ENCODE measurements around the gene GLRX5. TPM values are rescaled to one million over a fixed set of nuclear protein-coding genes. Genes with fewer than 3 reads are reported as not detected.

GLRX5 gene
- polyA plus RNA-seq, 1 donor = 77.7 TPM

DNA sequence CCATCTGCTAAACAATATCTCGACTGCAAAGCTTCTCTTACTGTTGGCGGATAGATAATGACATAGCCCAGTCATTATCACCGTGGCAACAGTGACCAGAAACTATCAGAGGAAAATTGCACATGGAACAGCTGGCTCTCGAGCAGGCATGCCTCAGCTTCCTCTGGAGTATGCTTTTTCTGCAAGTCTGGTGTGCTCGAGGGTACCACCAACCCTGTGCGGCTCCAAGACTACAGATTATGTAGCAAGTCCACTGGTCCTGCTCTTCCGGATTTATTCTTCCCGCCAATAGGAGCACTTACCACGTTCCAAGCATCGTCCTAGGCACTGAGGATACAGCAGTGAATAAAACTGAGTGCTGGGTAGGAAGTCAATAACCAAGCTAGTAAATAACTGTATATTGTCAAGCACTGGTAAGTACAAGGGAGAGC lies 1.4 kb upstream of the GLRX5 start:
- DNase-seq = no peak

- no peak for DNase-seq
Measured at GRCh38 chr14:95533822-95534221, 1.0 kb upstream of the GLRX5 start.

DNA sequence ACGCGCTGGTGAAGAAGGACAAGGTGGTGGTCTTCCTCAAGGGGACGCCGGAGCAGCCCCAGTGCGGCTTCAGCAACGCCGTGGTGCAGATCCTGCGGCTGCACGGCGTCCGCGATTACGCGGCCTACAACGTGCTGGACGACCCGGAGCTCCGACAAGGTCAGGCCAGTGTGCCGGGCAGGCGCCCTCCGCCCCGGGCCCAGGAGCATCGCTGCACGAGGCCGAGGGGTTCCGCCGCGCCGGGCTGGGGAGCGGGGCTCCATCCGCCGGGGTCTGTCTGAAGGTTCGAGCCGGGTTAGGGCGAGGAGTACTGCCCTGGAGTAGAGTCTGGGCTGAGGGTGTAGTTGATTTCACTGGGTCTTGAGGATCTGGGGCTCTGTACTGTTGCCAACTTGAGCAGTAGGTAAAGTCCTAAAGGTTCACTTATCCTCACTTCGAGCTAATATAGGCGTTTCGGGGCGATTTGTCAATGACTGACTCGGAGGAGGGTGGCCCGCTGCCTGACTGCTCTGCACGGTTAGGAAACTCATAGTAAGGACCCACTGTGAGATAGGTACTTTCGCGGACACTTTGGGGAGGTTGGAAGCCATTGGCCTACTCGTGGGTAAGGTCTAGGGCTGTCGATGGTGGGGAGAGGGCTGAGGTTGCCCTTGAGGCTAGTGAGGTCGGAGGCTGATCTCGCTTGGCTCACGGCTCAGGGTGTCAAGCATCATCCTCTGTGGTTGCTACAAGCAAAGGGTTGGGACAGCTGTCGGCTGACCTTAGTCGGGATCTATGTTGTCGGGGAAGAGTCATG lies 574 bp downstream of the GLRX5 start:
- DNase-seq = peak; percentile 11

DNA sequence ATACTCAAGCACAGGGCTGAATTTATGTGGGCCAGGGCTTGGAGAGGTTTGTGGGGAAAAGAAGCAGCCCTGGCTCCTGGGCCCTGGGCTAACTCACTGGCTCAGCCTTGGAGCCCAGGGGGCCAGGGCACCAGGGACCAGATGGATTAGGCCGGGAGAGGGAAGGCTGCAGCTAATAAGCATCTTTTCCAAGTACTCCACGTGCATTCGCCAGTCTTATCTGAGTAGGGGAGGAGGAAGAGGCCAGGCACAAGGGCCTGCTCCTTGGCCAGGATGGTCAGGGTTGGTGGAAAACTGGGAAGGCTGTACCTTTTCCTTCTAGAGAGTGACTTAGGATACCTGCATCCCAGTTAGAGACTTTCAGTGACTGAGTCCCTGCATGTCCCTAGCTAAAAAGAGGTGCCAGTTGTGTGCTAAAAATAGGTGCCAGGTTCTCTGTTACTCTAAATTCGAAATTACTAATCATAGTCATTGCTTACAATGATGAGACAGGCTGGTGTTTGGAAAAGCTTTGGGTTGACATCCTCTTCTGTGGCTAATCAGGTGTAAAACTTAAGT lies 1.3 kb downstream of the GLRX5 start:
- DNase-seq = no peak

GRCh38 chr14:95536671-95537070 lies 1.8 kb downstream of the GLRX5 start:
- DNase-seq = no peak

- DNase-seq = no peak
Measured at GRCh38 chr14:95537298-95538089, 2.6 kb downstream of the GLRX5 start.

GRCh38 chr14:95538801-95539509 lies 4.1 kb downstream of the GLRX5 start:
- no peak for DNase-seq

DNA sequence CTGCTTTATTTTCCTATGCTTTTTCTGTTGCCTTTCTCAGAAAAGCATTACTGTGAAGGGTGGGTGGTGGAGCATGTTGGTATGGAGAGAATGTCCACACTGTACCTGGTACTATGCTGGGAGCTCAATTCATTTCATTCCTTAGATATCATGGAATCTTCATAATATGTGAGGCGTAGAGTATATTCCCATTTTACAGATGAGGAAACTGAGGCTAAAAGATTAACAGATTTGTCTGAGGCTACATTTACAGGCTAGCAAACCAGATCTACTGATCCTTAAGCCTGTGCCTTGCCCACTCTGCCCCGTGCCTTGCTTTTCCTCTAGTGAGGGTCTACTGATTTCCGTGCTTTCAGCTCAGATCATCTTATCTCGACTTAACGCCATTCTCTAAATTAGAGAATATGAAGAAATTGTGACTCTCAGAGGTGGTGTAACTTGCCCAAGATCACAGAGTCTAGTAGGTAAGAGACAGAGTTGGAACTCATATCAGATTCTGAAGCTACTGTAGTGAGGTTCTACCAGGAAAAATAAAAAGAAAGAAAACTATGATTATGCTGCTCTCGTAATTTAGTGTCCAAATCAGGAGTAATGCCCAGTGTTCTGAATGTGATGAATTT lies 5.5 kb downstream of the GLRX5 start:
- no peak for DNase-seq

DNA sequence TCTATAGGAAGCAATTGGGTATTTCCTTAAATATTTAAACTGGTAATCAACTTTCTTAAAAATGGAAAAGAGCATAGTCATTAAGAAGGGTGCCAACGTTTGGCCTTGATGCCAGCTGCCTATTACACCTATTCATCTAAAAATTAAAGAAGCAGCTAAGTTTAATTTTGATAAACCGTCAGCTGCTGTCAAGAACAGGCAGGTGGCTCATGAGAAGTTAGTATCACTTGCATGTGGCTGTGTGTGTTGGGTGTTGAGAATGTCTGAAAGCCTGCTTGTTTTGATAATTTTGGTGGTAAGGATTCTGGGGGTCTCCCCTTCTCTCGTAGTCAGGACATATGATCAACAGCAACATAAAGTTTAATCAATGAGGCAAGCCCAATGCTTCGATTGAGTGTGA lies 6.5 kb downstream of the GLRX5 start:
- no peak for DNase-seq

DNA sequence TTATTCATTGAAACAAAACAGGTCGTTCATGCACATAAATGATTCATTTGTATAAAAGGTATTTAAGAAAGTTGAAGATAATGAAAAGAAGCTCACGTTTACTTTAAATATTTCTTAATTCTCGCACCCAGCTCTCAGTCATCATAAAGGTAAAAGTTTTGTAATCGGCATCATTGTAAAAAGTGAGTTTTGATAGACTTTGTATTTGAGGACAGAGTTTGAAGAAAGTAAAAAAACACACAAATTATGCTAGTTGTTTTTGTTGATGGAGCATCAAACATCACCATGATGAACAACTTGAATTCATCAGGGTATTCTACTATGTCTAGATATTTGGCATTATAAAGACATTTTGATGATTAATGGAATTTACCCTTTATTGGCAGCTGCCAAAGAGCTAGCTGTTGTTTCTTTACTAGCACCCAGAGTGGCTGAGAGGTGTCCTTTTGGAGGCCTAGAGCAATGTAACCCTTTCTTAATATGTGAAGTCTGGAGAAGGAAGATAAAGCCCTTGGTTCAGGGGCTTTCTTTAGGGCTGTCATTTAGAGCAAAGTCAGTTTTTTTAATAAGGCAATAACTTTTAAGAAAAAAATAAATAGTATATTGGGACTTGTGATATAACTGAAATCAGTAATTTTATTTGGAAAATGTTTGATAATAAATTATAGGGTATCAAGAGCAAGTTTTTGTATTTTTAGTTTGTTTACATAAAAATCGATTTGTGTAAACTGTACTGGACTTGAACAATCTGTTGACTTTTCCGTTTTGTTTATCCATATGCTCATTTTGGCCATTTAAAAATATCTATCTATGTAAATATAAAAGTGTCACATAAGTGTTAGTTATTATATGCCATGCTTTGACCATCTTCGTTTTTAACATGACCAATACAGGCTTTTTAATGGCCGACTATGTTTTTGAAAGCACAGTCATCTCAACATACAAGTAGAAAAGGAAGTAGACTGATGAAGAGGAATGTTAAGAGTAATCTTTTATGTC lies 7.4 kb downstream of the GLRX5 start:
- DNase-seq = no peak

GRCh38 chr14:95543021-95543420 lies 8.2 kb downstream of the GLRX5 start:
- no peak for DNase-seq

DNA sequence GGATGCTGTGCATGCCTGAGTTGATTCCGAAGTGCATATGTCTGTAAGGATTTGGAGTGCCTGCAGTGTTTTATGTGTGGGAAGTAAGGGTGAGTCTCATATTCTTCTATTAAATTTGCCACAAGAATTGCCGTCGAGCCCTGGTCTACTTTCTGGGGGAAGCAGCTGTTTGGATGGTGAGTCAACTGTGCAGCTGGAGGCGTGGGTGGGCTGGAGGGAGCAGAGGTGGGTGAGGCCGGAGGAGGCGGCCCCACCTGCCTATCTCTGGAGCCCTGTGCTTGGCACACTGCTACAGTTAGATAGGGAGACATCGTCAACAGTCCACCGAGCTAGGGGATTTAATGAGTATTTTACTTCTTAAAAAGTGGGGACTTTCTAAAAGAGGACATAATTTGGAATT lies 9.7 kb downstream of the GLRX5 start:
- no peak for DNase-seq

- DNase-seq = no peak
Measured at GRCh38 chr14:95545515-95546168, 10.8 kb downstream of the GLRX5 start.

DNA sequence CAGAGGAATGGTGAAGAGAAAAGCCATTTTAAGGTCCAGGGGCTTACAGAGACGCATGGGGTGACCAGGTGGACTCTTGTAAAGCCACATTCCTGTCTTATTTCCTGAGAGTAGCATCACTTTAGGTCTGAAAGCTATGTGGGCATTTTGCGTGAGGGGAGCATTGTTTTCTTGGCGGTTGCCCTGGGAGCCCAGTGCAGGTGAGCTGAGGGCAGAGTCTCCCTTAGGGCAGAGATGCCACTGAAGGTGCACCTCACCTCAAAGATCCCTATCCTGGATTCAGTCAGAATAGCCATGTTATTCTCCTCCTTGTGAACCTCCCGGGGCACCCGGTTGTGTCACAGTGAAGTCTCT lies 12.4 kb downstream of the GLRX5 start:
- DNase-seq = no peak

GRCh38 chr14:95547626-95548327 lies 12.9 kb downstream of the GLRX5 start:
- no peak for DNase-seq

GRCh38 chr14:95548328-95548929 lies 13.6 kb downstream of the GLRX5 start:
- no peak for DNase-seq

DNA sequence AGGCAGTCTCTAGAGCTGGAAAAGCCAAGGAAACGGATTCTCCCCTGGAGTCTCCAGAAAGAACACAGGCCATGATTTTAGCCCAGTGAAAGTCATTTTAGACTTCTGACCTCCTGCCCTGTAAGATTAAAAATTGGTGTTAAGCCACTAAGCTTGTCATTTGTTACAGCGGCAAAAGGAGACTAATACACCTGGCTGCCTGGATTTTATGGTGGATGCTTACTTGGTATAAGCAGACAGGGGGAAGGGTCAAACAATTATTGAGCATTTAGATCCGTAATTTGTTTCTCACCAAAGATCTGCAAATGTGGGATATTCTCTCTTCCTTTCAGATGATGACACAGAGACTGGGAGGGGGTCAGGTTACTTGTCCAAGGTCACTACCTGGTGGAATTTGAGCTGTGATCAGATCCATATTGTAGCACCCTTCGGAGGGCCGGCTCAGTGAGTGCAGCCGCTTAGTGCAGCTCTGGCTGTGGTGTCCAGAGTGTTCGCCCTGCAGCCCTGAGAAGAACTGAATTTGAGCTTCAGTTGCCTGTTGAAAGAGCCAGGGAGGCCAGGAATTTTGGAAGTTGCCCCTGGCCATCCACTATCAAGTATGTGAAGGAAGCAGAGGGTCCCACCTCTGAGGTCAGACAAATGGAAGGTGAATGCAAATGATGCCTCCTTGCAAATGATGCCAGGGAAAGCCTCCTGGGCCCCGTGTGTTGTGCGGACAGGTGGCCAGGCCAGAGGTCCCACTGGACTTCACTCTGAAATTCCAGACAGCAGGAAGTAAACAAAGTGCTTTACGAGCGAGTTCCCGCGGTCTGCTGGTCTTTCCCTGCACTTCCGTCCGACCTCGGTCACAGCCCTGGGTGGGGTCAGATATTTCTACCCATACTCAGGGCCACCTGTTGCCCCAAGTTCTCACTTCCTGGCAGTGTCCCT lies 15.1 kb downstream of the GLRX5 start:
- DNase-seq = no peak

- no peak for DNase-seq
Measured at GRCh38 chr14:95551435-95551834, 16.6 kb downstream of the GLRX5 start.
